NCI-H1417 (cell line): ENCODE measurements around the gene CNDP1.
"Not testable (repeated sequence)": the region's sequence is repeated elsewhere in the genome, so short reads cannot be mapped to it uniquely, and the experiment has no call there.

Experiments
- DNase-seq, 3 experiments: peaks; one replicate each; lab custom pipeline; 2025; lab: John Stamatoyannopoulos, UW

The CNDP1 gene

DNA sequence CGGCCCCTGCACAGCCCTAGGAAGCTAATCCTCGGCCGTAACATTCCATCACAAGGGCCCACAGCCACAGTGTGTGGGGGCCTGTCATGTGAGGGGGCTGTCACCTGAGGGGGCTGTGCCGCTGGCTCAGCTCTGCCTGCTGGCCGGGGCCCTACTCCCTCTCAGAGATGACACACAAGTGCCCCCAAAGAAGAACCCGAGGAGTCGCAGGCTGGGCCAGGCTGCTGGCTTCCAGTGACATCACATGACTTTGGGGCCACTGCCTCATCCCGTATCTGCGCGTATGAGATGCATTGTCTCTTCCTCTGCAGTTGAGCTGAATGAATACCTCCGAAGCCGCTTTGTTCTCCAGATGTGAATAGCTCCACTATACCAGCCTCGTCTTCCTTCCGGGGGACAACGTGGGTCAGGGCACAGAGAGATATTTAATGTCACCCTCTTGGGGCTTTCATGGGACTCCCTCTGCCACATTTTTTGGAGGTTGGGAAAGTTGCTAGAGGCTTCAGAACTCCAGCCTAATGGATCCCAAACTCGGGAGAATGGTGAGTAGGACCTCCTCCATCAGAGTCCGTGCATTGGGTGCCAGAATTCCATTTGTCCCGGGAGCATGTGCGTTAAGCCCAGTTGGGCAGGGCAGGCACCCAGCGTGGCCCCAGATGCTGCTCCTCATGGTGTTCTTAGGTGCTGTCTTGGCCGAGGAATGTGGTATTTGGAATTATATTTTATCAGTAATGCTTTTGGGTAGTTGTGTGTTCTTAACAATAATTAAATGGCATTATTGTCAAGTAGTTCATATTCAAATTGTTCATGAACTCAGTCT, at the start of gene CNDP1:
CNDP1 (plus strand) TSS at position 351 of the 820 bp plus-strand sequence; CDS start at position 519, 168 bp downstream.
- DNase-seq: no peak

- DNase-seq: peak in 2 of 3 experiments; percentile 17 to 56
Observed at GRCh38 chr18:74486119-74486849, 48.0 kb upstream of the CNDP1 start.

- DNase-seq: no peak
Observed at GRCh38 chr18:74488354-74488753, 45.9 kb upstream of the CNDP1 start.

GRCh38 chr18:74488864-74489263, 45.4 kb upstream of the CNDP1 start:
- no peak for DNase-seq

GRCh38 chr18:74489676-74490075, 44.6 kb upstream of the CNDP1 start:
- DNase-seq: no peak

- no peak for DNase-seq
Observed at GRCh38 chr18:74492259-74492658, 42.0 kb upstream of the CNDP1 start.

GRCh38 chr18:74493689-74494088, 40.6 kb upstream of the CNDP1 start:
- peak; percentile 25 to 90 (median 71) for DNase-seq

DNA sequence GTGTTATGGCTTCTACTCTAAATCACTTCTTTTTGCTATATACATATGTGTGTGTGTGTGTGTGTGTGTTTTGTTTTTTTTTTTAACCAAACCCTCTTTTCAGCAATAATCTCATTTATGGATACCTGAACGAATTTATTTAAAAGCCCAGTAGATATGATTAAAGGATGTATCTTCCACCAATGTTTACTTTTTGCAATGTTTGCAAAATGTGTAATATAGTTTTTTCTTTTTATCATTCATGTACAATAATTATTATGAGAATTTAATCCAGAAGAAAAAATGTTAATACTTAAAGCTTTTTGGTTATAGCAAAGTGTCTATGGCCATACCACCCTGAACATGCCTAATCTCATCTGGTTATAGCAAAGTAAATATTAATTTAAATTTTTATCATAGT, 39.8 kb upstream of the CNDP1 start:
- no peak for DNase-seq

GRCh38 chr18:74495581-74496507, 38.5 kb upstream of the CNDP1 start, which contains the start of gene CNDP2:
CNDP2 (plus strand) TSS chr18:74496363; CDS start chr18:74499974, 3,611 bp downstream.
- DNase-seq: peak; percentile 98 to 100 (median 100)

DNA sequence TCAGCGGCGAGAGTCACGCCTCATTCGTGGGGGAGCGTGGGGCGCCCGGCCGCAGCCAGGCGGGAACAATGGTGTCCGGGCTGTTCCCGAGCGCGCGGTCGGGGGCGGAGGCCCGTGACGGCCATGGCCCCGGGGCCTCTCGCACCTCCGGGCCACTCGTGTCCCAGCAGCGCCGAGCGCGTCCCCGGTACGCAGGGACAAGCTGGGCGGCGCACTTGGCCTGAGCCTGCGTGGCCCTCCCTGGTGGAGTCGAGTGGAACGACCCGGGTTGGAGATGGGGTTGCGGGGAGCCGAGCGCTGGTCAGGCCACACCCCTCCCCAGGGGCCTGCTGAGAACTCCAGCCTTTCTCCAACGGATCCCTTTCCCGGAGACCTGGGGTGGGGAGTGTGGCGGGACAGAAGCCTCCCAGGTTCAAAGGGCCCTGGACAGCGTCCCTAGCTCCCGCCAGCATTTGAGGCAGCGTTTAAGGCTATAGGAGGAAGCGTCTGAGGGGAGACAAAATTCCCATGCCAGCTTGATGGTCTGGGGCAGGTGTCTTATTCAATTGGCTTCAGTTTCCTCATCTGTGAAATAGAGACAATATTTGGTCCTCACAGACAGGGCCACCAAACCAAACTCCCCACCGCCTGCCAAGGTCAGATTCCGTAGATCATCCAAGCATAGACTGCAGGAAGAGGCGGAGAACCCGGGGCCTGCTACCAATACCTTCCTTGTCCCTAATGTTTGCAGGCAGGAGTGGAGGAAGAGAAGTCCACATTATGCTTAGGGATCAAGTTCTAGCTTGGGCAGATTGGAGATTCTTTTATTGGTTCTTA, 37.6 kb upstream of the CNDP1 start:
- peak in 2 of 3 experiments; percentile 19 to 90 for DNase-seq

DNA sequence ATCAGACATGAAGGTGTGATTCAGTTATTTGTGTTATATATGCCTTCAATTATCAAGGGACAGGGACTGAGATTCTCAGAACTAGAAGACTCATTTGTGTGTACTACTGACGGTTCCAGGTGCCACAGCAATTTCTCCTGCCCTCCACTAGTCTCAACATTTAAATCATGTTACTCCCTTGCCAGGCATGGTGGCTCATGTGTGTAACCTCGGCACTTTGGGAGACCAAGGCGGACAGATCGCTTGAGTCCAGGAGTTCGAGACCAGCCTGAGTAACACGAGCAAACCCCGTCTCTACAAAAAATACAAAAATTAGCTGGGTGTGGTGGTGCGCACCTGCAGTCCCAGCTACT, 37.0 kb upstream of the CNDP1 start:
- DNase-seq: no peak

DNA sequence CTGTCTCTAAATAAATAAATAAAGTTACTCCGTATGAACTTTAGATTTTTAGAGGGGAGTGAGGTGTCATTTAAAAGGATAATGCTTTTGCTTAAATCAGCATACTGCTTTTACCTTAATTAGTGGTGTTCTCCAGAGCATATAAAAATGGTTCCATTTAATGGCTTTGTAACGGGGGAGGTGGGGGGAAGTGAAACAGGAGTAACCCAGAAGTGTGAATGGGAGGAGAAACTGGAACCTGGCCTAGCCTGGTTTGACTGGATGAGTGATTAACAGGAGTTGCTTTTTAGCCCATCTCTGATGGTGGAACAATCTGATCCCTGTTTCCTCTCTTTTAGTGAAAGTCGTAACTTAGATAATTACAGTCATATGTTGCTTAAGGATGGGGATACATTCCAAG, 36.5 kb upstream of the CNDP1 start:
- DNase-seq: no peak

GRCh38 chr18:74498712-74499627, 35.3 kb upstream of the CNDP1 start:
- DNase-seq: peak in 1 of 3 experiments; percentile 68

- no peak for DNase-seq
Observed at GRCh38 chr18:74499633-74500032, 34.7 kb upstream of the CNDP1 start.

GRCh38 chr18:74500372-74500771, 33.9 kb upstream of the CNDP1 start:
- no peak for DNase-seq

DNA sequence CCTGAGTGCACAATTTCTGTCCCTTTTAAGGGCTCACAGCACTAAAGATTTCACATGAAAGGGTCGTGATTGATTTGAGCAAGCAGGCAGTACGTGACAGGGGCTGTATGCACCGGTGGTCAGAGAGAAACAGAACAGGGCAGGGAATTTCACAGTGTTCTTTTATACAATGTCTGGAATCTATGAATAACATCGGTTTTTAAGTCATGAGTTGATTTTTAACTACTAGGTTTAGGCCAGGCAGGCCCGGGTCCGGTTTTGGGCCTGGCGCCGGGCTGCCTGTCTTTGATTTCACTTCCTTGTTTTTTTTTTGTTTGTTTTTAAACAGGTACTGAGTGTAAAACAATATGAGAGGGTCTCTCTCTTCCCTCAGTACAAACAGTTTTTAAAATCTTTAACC, 33.5 kb upstream of the CNDP1 start:
- not testable (repeated sequence) for DNase-seq

GRCh38 chr18:74501386-74501785, 32.9 kb upstream of the CNDP1 start:
- no peak for DNase-seq

DNA sequence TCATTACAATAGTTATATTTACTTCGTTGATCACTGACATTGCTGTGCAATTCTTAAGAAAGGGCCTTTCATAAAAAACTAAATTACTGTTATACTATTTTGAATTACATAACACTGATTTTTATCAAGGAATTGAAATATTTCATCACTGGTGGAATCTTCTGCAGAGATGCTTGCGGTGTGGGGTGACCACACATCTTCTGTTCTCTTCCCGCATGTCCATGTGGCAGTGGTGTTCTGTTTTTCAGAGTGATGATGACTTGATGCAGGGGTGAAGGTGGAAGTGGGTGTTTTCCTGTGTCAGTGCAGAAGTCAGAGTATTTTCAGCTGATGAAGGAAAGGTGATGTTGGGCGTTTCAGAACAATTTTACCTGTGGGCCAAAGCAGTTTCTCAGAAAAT, 31.2 kb upstream of the CNDP1 start:
- no peak for DNase-seq

DNA sequence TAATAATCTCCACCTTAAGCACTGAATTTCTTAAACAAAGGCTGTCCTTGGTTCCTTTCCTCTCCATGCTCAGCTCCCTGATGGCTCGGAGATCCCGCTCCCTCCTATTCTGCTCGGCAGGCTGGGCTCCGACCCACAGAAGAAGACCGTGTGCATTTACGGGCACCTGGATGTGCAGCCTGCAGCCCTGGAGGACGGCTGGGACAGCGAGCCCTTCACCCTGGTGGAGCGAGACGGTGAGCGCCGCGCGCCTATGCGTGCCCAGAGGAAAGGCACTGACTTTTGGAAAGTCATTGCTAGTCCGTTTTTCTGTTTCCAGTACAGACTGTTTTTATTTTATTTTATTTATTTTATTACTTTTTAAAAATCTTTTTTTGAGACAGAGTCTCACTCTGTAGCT, 28.5 kb upstream of the CNDP1 start:
- no peak for DNase-seq

- DNase-seq: no peak
Observed at GRCh38 chr18:74506448-74507084, 27.7 kb upstream of the CNDP1 start.
